Motor neuron (in vitro differentiated cells): Measurements from ENCODE around the gene PDF. TPM values are rescaled to one million over a fixed set of nuclear protein-coding genes. Genes with fewer than 3 reads are reported as not detected.
"Not testable (repeated sequence)": the region's sequence is repeated elsewhere in the genome, so short reads cannot be mapped to it uniquely, and the experiment has no call there.

Experiments used
- ATAC-seq, 8 experiments: fragments of 200-7000 bp; cut with Tn5 transposase; replicated peaks in 6 of 8; 2 replicates each; pipeline ENCODE4 v1.8.0; 2021; ENCODE audit warnings: mild to moderate bottlenecking in 8 of 8, moderate library complexity in 8 of 8
- H3K27ac ChIP-seq, 2 donors: fragments of 250-450 bp; sonication (Bioruptor Pico); 2 replicates each; pipeline ENCODE4 v1.9.0; 2021; ENCODE audit warnings: antibody characterized with exemption in 2 of 2, mild to moderate bottlenecking in 2 of 2, moderate library complexity in 1 of 2
- H3K4me1 ChIP-seq, 2 donors: fragments of 250-450 bp; sonication (Bioruptor Pico); replicated peaks in 1 of 2; 2 replicates each; pipeline ENCODE4 v1.6.1; 2021; ENCODE audit warnings: antibody characterized with exemption in 2 of 2, mild to moderate bottlenecking in 2 of 2, moderate library complexity in 1 of 2
- H3K4me3 ChIP-seq, 5 donors: fragments of 250-450 bp; sonication (Bioruptor Pico); 2 replicates each; pipeline ENCODE4 v1.9.0; 2021; ENCODE audit warnings: antibody characterized with exemption in 5 of 5, mild to moderate bottlenecking in 5 of 5, moderate library complexity in 4 of 5
- WGBS, 10 experiments: fragments of 450-650 bp; shearing (Covaris generic); methylation state at CpG; one replicate each; pipeline ENCODE4 v1.0.0; 2022; 5-methylcytosine and 5-hydroxymethylcytosine counted together
- in situ Hi-C, 9 experiments: fragments of 400-800 bp; cut with MboI; loops; one replicate each; pipeline ENCODE4 v1.15.0; 2021; ENCODE audit warnings: low sequenced_read_pairs in 9 of 9, low pct_unique_long_range_greater_than_20kb in 2 of 9; ENCODE audit not compliant: unreplicated experiment in 9 of 9
- total RNA-seq, 8 experiments: library from RNA; unstranded; fragments of 300-600 nt; gene quantifications; 2 replicates each; pipeline versions ENCODE4 v1.2.3 to v1.2.4, GENCODE V29; 2022

The PDF gene
- total RNA-seq, 8 experiments from 2014 or later = 3.0 to 12.8 (median 5.8) TPM

- ATAC-seq, H3K4me3 ChIP-seq, in situ Hi-C loops, H3K27ac ChIP-seq, H3K4me1 ChIP-seq: not testable (repeated sequence)
- whole genome bisulfite sequencing, 10 experiments = 95 to 100% (median 100%) methylated on average over 2 to 8 of the region's 9 CpGs
Observed at GRCh38 chr16:69360070-69360469, 29.7 kb upstream of the PDF start.

GRCh38 chr16:69351309-69352027, 21.1 kb upstream of the PDF start, which contains the start of gene TMED6:
TSS of gene TMED6 (minus strand) at chr16:69351786. CDS start at chr16:69351753, 33 bp downstream.
- Histone ChIP-seq H3K4me1 (no peaks in the 10 kb centered on the region), H3K27ac (no peak within 1 kb of the TSS), H3K4me3 (no peak within 1 kb of the TSS)
- in situ Hi-C loops = no loop called here
- WGBS, 10 experiments = 14 to 93% (median 52%) methylated on average over 1 to 11 of the region's 12 CpGs; no CpG with 5 or more reads in 2 of the 10 experiments
- no peak for ATAC-seq

DNA sequence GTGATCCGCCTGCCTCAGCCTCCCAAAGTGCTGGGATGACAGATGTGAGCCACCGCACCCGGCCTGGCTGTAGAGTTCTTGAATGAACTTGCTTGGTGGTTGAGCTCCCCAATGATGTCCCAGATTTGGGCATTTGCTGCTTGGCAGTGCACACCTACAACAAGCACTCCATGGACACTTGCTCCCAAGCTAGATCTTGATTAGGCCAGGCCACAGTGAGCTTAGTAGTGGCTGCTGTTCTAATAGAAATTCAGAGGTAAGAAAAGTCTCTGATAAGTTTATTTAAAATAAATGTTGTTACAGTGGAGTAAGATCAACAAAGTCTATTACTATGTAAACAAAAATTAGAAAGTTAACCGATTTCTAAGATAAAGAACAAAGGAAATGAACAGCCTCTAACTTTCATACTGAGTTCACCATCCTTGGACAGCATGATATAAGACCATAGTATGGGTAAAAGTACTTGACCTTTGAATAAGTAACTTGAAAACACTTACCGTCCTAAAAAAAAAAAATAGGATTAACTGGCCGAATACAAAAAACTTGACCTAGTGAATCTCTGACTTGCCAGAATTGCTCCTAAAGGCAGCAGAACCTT, 20.2 kb upstream of the PDF start:
- no peak overlapping the region for H3K27ac ChIP-seq
- no peak overlapping the region for H3K4me3 ChIP-seq
- in situ Hi-C loops = no loop called here
- H3K4me1 ChIP-seq = no peaks in the 10 kb centered on the region
- WGBS, 10 experiments = 86 to 100% (median 96%) methylated on average over 2 to 5 of the region's 6 CpGs
- no peak for ATAC-seq

DNA sequence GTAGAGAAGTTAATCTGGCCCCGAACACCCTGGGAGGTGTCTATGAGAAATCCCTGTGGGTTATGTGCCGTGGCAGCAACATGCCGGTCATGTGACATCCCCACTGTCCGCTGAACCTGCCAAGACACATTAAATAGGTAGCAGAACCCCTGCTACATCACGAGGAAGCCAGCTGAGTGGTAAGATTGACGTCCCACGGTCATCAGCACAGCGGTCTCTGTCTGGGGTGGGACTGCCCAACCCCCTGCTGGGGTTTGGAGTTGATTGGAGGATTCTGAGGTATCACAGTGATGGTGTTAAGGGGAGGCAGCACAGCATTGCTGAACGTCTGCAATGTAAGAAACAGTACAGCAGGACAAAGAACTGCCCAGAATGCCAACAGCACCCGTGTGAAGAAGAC, 19.1 kb upstream of the PDF start:
- no peak for ATAC-seq
- no peaks in the 10 kb centered on the region for H3K4me1 ChIP-seq
- in situ Hi-C loops = no loop called here
- H3K27ac ChIP-seq = no peak overlapping the region
- no peak overlapping the region for H3K4me3 ChIP-seq
- WGBS, 10 experiments = 80 to 100% (median 92%) methylated on average over 1 to 8 of the region's 10 CpGs; no CpG with 5 or more reads in 5 of the 10 experiments

DNA sequence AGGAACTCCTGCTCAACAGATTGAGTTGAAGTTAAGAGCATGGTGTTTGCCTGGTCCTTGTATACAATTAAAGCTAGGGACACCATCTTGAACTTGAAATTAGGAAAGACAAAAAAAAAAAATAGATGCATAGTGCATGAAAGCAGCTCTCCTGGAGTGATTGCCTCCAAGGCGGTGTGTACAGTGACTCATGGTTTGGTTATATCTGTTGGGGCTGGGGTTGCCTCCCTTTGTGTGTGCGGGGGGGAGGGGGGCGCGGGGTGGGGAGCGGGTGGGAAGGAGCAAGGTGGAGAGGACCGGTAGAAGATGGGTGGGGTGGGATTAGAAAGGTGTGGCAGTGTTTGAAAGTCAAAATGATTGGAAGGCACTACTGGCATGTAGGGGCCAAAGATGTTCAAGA, 17.8 kb upstream of the PDF start:
- WGBS, 10 experiments = no CpG with 5 or more reads among the region's 6 CpGs
- ATAC-seq = peak in 2 of 8 experiments; percentile 47 to 74
- H3K4me1 ChIP-seq = no peaks in the 10 kb centered on the region
- no peak overlapping the region for H3K27ac ChIP-seq
- in situ Hi-C loops = no loop called here
- no peak overlapping the region for H3K4me3 ChIP-seq

GRCh38 chr16:69346683-69347082, 16.3 kb upstream of the PDF start:
- no peak overlapping the region for H3K4me3 ChIP-seq
- H3K4me1 ChIP-seq = no peaks in the 10 kb centered on the region
- WGBS, 10 experiments = 54 to 100% (median 96%) methylated on average over 1 to 5 of the region's 6 CpGs; no CpG with 5 or more reads in 1 of the 10 experiments
- in situ Hi-C loops = no loop called here
- H3K27ac ChIP-seq = no peak overlapping the region
- ATAC-seq = peak in 1 of 8 experiments; percentile 22

DNA sequence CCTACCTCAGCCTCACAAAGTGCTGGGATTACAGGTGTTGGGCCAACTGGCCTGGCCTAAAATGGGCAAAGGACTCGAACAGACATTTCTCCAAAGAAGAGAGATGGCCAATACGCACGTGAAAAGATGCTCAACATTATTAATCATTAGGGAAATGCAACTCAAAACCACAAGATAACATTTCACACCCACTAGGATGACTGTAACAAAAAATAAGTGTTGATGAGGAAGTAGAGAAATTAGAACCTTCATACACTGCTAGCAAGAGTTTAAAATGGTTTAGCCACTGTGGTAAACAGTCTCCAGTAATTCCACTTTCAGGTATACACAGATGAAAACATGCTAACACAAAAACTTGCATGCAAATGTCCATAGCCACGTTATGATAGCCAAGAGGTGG, 15.5 kb upstream of the PDF start:
- WGBS, 10 experiments = 75 to 100% (median 90%) methylated on average over 1 to 4 of the region's 4 CpGs; no CpG with 5 or more reads in 2 of the 10 experiments
- H3K4me1 ChIP-seq = peaks cover 0 to under 1% of the 10 kb centered on the region in 2 donors
- ATAC-seq = no peak
- in situ Hi-C loops = no loop called here
- no peak overlapping the region for H3K27ac ChIP-seq
- H3K4me3 ChIP-seq = no peak overlapping the region

DNA sequence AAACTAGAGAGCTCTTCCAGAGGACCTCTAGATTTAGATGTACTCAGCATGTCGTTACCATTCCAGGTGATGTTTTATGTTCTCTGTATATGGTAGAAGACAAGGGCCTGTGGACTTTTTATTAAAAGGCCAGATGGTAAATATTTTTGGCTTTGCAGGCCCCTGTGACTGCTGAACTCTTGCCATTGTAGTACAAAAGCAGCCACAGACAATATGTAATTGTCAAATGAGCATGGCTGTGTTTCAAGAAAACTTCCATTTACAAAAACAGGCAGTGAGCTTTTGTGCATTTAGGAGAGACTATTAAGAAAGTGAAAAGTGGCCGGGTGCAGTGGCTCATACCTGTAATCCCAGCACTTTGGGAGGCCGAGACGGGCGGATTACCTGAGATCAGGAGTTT, 13.8 kb upstream of the PDF start:
- WGBS, 10 experiments = 79 to 100% (median 100%) methylated on average over 1 to 5 of the region's 5 CpGs; no CpG with 5 or more reads in 3 of the 10 experiments
- in situ Hi-C loops = no loop called here
- Histone ChIP-seq H3K27ac (no peak overlapping the region), H3K4me1 (peaks cover 0 to 8% of the 10 kb centered on the region in 2 donors), H3K4me3 (no peak overlapping the region)
- no peak for ATAC-seq

DNA sequence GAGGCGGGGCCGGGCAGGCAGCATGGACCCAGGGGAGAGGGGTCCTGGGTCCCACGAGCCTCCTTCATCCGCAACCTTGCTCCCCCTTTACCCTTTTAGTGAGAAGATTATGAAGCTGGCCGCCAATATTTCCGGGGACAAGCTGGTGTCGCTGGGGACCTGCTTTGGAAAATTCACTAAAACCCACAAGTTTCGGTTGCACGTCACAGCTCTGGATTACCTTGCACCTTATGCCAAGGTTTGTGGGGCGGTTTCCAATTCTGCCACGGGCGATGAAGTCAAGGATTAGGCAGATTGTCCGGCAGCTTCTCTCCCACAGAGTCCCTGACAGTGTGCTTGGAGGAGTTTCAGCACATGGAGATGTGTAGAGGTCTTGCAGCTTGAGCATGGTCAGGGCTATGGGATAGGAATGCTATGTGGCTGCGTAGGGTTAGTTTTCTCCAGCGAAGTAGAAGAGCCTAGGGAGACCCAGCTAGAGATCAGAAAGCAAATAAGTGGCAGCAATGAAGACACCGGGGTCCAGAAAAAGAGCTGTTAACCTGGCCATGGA, 9.8 kb upstream of the PDF start:
- peak overlapping the region; percentile 53 to 68 for H3K27ac ChIP-seq
- in situ Hi-C loops = no loop called here
- 0 to 100% (median 16%) methylated on average over 1 to 9 of the region's 16 CpGs; no CpG with 5 or more reads in 2 of the 10 experiments for WGBS, 10 experiments
- H3K4me3 ChIP-seq = peak overlapping the region; percentile 73 to 90 (median 77)
- H3K4me1 ChIP-seq = peaks cover 6 to 16% of the 10 kb centered on the region in 2 donors
- peak in 2 of 8 experiments; percentile 1 to 2 for ATAC-seq

- 0 to 3% (median 1%) methylated on average over 2 to 31 of the region's 77 CpGs; no CpG with 5 or more reads in 4 of the 10 experiments for WGBS, 10 experiments
- in situ Hi-C loops = no loop called here
- peak within 1 kb of the TSS; percentile 73 to 90 (median 77) for H3K4me3 ChIP-seq
- peaks cover 6 to 16% of the 10 kb centered on the region in 2 donors for H3K4me1 ChIP-seq
- peak within 1 kb of the TSS; percentile 92 to 95 for H3K27ac ChIP-seq
- peak; percentile 95 to 100 (median 99) for ATAC-seq
Observed at GRCh38 chr16:69339289-69340094, 9.1 kb upstream of the PDF start, which contains the start of the genes COG8 and NIP7. TSS of gene COG8 (minus strand) at chr16:69339564. CDS start at chr16:69339552, 12 bp downstream. TSS of gene NIP7 (plus strand) at chr16:69339772. CDS start at chr16:69339830, 58 bp downstream.

- no peak for ATAC-seq
- H3K27ac ChIP-seq = peak overlapping the region; percentile 92 to 95
- H3K4me3 ChIP-seq = peak overlapping the region; percentile 73 to 90 (median 77)
- H3K4me1 ChIP-seq = peaks cover 6 to 16% of the 10 kb centered on the region in 2 donors
- in situ Hi-C loops = no loop called here
- WGBS, 10 experiments = 0 to 51% (median 38%) methylated on average over 1 to 28 of the region's 46 CpGs
Observed at GRCh38 chr16:69338557-69339288, 8.3 kb upstream of the PDF start.

GRCh38 chr16:69334696-69335095, 4.3 kb upstream of the PDF start:
- 93 to 100% (median 98%) methylated on average over 1 to 6 of the region's 9 CpGs; no CpG with 5 or more reads in 6 of the 10 experiments for WGBS, 10 experiments
- no peak overlapping the region for H3K27ac ChIP-seq
- in situ Hi-C loops = no loop called here
- ATAC-seq = no peak
- H3K4me3 ChIP-seq = no peak overlapping the region
- H3K4me1 ChIP-seq = peaks cover 11 to 13% of the 10 kb centered on the region in 2 donors
